Tibial nerve (tissue), 3 donors: ENCODE results near the gene IFT172.

Experiments
- CTCF ChIP-seq, 5 experiments: fragments of 200-600 bp in 3 of 5; fragments of 450-650 bp in 2 of 5; sonication (generic) in 3 of 5; IDR thresholded peaks; one replicate each; pipeline ENCODE4 v1.5.1; 2016 to 2019; ENCODE audit warnings: antibody characterized with exemption in 5 of 5, mild to moderate bottlenecking in 3 of 5, moderate library complexity in 2 of 5
- POLR2A ChIP-seq, 2 donors: fragments of 450-650 bp; IDR thresholded peaks; one replicate each; pipeline ENCODE4 v1.6.1; 2017; ENCODE audit warnings: antibody characterized with exemption in 2 of 2, mild to moderate bottlenecking in 2 of 2, moderate library complexity in 2 of 2

GRCh38 chr2:27427863-27428212 lies 61.7 kb downstream of the IFT172 start:
- TF ChIP-seq CTCF (IDR thresholded peaks at IDR 0.05), result no peak
- TF ChIP-seq POLR2A (IDR thresholded peaks at IDR 0.05), result no peak
